RWPE1 (cell line): Measurements from ENCODE around the gene LPAR6.

Experiments used
- CTCF ChIA-PET: fragments of 350-600 bp; sonication (Branson Sonifier 250); formaldehyde crosslinking; extraction: SDS; loops from one replicate; lab custom pipeline; 2021; lab: Yijun Ruan, JAX
- POLR2A ChIA-PET: fragments of 400-600 bp; formaldehyde crosslinking; extraction: SDS; loops from one replicate; lab custom pipeline; 2020; ENCODE audit warnings: antibody characterized with exemption; ENCODE audit not compliant: low non-redundant PET; lab: Yijun Ruan, JAX
- DNase-seq: peaks from one replicate; pipeline ENCODE4 v3.0.0; 2012; ENCODE audit warnings: low spot score
- H3K27ac ChIP-seq: fragments of 450-650 bp; 2 replicates; pipeline ENCODE4 v1.5.1; 2017
- TF ChIP-seq, protein P1 (sequence below): fragments of 450-650 bp; conservative IDR thresholded peaks from 2 replicates; pipeline ENCODE4 v1.5.1; 2017; ENCODE audit warnings: low read depth, mild to moderate bottlenecking

LPAR6 gene

DNA sequence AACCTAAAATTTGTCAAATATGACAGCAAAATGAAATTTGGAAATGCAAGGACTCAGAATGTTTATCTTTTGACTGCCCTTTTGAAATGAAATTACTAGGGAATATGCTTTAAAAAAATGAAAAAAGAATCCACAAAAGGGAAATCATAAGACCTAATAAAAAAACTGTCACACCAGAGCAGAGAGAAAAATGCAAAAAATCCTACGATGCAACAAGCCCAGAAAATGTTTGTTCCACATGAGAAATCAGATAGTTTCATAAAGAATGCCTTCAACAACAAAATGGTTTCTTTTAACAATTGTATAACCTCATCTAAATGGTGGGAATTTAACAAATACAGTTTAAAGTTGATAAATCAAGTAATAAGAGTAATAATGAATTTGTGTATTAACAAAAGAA is 8.0 kb downstream of the LPAR6 start:
- CTCF ChIA-PET = no interaction called here
- no peak overlapping the region for H3K27ac ChIP-seq
- TF ChIP-seq, protein P1, sequence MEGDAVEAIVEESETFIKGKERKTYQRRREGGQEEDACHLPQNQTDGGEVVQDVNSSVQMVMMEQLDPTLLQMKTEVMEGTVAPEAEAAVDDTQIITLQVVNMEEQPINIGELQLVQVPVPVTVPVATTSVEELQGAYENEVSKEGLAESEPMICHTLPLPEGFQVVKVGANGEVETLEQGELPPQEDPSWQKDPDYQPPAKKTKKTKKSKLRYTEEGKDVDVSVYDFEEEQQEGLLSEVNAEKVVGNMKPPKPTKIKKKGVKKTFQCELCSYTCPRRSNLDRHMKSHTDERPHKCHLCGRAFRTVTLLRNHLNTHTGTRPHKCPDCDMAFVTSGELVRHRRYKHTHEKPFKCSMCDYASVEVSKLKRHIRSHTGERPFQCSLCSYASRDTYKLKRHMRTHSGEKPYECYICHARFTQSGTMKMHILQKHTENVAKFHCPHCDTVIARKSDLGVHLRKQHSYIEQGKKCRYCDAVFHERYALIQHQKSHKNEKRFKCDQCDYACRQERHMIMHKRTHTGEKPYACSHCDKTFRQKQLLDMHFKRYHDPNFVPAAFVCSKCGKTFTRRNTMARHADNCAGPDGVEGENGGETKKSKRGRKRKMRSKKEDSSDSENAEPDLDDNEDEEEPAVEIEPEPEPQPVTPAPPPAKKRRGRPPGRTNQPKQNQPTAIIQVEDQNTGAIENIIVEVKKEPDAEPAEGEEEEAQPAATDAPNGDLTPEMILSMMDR = no peak
- POLR2A ChIA-PET = no interaction called here
- DNase-seq = no peak

DNA sequence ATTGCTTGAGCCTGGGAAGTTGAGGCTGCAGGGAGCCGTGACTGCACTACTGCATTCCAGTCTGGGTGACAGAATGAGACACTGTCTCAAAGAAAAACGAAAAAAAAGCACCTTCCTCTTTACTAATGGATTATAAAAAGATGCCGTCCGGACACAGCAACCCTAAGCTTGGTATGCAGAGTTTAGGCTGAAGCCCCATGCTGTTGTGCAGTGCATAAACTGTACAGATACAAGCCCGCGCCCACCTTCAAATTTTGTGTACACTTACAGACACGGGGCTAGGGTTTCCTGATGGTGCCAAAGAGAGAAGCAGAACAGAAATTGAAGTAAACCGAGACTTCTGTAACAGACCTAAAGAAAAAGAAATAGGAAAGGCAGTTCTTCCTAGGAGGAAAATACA is 9.0 kb downstream of the LPAR6 start:
- peak overlapping the region; percentile 58 for H3K27ac ChIP-seq
- TF ChIP-seq, protein P1 = no peak
- DNase-seq = no peak
- ChIA-PET POLR2A (no interaction called here), CTCF (no interaction called here)

DNA sequence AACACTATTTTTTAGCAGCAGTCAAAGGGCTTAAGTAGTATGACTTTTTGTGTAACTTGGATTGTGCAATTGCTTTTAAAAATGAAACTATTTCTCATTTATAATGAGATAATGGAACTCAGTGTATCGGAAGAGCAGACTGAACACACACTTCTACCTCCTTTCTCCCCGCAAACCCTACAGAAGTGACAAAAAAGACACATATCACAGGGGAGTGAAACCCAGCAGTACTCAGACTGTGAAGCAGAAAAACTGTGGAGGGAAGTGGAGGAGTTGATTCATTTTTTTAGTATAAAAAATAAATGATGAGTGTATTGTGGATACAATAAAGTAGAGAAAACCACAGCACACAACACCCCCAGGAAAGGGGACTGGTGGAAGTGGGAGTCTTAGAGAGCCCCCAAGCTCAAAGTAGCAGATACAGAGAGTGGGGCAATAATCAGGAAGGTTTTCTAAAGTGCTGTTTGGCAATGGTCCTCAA is 9.7 kb downstream of the LPAR6 start:
- TF ChIP-seq, protein P1 = no peak
- H3K27ac ChIP-seq = 0 out of 2 replicates have a peak overlapping the region, but pooled peaks have one; percentile 58
- ChIA-PET CTCF (interaction anchor here (1.0 kb wide), 1 partner anchor 47 kb away, joined by 3 read pairs; no protein-coding TSS in a partner anchor), POLR2A (no interaction called here)
- DNase-seq = no peak

DNA sequence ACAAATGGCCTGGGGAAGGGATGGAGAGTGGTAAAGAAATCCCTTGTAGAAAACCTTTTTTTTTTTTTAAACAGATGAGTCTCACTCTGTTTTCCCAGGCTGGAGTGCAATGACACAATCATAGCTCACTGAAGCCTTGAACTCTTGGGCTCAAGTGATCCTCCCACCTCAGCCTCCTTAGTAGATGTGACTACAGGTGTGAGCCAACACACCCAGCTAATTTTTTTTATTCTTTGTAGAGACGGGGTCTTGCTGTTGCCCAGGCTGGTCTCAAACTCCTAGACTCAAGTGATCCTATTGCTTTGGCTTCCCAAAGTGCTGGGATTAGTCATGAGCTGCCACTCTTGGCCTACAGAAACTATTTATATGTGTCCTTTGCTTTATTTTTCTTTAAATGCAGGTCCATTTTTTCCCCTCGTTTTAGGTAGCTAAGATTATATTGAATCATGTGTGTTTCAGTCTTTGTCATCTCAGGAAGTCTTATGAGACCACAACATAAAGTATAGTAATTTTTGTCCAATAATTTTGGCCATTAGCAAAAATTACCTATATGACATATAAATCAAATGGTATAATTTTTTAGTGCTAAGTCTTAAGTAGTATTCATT is 10.5 kb downstream of the LPAR6 start:
- ChIA-PET CTCF (interaction anchor here (1.0 kb wide), 1 partner anchor 48 kb away, joined by 3 read pairs; no protein-coding TSS in a partner anchor), POLR2A (no interaction called here)
- no peak overlapping the region for H3K27ac ChIP-seq
- TF ChIP-seq, protein P1 = no peak
- DNase-seq = no peak

DNA sequence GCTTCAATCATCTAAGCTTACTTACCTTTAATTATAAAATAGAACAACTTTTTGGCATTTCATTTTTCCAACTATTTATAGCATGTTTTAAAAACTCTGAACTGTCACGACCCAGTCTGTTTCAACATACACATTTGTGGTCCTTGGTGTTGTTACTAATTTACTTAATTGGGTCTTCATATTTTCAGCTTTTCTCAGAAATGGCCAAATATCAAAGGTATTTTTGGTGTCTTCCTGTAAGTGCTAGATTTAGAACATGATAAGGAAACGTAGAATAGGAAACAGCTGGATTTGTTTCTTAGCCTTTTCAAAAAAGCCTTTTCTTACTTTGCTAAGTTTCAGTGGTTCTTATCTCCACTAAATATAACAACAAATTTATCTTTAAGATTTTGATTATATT is 11.4 kb downstream of the LPAR6 start:
- CTCF ChIA-PET = no interaction called here
- no peak for DNase-seq
- TF ChIP-seq, protein P1 = no peak
- H3K27ac ChIP-seq = no peak overlapping the region
- POLR2A ChIA-PET = no interaction called here

DNA sequence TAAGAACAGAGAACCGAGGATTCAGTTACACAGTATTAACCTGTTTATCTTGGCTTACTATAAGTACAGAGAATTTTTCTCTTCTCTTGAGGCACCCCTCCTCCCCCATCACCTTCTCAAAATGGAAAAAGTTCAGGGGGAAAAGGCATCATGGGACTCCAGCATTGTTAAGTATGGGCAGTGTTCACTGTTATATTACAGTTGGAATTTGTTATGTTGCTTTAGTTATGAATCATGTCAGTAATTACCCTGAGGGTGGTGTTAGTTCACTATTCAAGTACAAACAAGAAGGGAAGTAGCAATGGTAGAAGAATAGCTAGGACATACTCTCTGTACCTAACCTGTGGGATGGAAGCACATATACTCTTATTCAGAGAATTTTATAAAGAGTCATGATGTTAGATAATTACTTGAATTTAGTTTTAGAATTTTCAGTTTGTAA is 12.0 kb downstream of the LPAR6 start:
- DNase-seq = peak; percentile 77
- TF ChIP-seq, protein P1 = 0 out of 2 replicates have a peak, but pooled peaks have one; percentile 17
- CTCF ChIA-PET = no interaction called here
- POLR2A ChIA-PET = no interaction called here
- H3K27ac ChIP-seq = no peak overlapping the region
